ENCODE data around the gene MYO1D.
"Not testable (repeated sequence)": the region's sequence is repeated elsewhere in the genome, so short reads cannot be mapped to it uniquely, and the experiment has no call there.

MYO1D gene

DNA sequence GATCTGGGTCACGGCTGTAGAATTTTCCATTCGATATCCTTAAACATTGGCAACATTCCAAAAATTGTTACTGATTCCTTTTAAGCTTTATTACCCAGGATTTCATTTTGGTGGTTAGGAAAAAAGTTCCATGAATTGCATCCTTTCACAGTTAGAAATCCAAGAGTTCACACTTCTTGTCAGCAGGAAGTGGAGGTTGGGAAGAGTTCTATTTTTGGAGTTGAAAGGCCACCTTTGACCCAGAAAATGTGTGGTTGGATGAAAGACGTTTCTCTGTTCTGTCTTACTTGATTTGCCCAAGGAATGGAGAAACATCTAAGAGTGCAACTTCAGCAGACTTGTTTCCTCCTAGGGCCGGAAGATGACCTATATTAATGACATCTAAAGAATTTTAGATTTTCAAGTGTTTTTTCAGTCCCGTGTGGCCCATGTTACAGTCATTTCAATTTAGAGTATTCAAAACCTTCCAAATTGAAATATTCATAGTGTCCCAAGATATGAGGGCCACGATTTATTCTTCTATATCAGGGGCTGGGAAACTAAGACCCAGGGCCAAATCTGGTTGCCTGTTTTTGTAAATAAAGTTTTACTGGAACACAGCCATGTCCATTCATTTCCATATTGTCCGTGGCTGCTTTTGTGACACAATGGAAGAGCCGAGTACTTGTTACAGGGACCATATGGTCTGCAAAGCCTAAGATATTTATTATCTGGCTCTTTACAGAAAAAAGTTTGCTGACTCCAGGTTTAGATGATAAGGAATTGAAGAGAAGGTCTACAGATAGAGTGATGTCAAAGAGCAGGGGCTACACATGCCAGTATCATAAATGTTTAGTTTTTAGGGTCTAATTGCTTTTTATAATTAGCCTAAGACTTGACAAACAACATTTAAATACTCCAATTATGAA, 339.9 kb downstream of the MYO1D start:
- DNase-seq (ENCODE audit: low read depth, low spot score): no peak

DNA sequence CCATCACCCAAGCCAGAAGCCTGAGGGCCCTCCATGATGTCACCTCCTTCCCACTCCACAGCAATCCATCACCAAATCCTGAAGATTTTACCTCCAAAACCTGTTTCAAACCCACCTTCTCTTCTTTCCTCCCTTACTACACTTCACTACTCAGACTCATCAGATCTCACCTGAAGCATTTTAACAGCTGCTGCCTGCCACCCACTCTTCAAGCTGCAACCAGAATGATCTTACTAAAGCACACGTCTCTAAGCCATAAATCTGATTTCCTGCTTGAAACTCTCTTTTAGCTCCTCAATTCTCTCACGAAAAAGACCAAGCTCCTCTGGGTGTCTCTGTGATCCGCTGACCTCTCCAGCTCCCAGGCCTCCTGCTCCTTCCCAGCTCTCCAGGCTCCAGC, 343.6 kb downstream of the MYO1D start:
- DNase-seq (ENCODE audit: low read depth, low spot score): no peak

DNA sequence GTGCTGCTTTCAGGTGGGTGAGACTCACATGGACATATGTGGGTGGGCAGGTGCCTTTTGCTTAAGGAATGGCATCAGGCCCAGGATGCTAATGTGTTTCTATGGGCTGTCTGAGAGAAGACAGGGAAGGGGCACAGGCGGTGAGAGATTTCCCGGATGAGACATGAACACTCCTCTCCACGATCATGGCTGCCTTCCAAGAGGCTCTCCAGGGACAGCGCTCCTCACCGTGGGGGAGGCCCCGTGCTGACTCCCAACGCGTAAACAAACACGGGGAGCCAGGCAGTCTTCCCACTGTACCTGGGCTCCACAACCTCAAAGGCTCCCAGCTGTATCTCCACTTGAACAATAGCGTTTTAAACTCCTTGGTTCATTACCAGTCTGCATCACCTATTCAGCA, 347.3 kb downstream of the MYO1D start:
- no peak for DNase-seq (ENCODE audit: low read depth, low spot score)

DNA sequence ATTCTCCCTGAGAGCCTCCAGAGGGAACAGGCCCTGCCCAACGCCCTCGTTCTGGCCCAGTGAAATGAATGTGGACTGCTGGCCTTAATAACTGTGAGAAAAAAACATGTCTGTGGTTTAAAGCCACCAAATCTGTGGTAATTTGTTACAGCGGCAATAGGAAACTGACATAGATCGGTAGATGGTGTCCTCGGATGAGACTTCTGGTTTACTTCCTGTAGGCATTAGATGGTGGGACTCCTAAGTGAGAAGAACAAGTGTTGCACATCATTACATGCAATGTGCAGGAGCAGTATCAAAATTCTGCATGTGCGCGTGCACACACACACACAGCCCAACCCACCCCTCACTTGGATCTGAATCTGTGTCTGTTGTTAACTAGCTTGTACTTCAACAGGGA, 348.1 kb downstream of the MYO1D start:
- no peak for DNase-seq (ENCODE audit: low read depth, low spot score)

DNA sequence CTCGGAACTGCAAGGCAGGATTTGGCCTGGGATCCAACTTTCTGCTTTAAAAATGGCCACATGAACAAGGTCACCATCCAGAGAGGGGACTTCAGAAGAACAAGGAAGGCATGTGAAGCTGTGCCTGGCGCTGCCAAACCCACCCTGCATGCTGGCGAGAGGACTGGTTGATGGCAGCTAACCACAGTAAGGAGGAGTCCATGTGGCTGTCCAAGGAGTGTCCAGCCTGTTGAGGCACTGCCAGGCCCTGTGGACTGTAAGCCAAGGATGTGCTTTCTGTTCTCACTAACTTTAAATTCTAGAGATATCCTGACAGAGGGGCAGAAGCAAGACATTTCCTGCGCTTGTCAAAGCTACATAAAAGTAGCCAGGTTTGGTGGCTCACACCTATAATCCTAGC, 349.8 kb downstream of the MYO1D start:
- no peak for DNase-seq (ENCODE audit: low read depth, low spot score)

DNA sequence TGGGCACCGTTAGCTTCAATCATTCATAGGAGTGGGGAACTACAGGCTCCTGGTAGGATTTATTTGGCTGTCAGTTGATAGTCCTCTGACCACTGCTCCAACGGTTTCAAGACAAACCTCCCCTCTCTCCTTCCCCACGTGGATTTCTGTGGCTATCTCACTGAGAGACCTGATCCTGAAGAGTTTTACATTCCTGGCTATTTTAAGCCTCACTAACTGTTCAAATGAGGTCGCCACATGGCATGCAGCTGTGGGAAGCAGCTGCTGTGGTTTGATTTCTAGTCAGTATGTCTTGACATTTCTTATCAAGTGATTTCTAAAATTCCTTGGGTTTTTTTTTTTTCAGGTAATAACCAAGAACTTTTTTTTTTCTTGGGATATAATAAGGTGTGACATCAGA, 351.8 kb downstream of the MYO1D start:
- no peak for DNase-seq (ENCODE audit: low read depth, low spot score)

DNA sequence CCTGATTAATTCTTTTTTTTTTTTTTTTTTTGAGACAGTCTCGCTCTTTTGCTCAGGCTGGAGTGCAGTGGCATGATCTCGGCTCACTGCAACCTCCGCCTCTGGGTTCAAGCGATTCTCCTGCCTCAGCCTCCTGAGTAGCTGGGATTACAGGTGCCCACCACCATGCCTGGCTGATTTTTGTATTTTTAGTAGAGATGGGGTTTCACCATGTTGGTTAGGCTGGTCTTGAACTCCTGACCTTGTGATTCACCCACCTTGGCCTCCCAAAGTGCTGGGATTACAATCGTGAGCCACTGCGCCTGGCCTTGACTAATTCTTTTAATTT, 352.4 kb downstream of the MYO1D start:
- not testable (repeated sequence) for DNase-seq (ENCODE audit: low read depth, low spot score)

DNA sequence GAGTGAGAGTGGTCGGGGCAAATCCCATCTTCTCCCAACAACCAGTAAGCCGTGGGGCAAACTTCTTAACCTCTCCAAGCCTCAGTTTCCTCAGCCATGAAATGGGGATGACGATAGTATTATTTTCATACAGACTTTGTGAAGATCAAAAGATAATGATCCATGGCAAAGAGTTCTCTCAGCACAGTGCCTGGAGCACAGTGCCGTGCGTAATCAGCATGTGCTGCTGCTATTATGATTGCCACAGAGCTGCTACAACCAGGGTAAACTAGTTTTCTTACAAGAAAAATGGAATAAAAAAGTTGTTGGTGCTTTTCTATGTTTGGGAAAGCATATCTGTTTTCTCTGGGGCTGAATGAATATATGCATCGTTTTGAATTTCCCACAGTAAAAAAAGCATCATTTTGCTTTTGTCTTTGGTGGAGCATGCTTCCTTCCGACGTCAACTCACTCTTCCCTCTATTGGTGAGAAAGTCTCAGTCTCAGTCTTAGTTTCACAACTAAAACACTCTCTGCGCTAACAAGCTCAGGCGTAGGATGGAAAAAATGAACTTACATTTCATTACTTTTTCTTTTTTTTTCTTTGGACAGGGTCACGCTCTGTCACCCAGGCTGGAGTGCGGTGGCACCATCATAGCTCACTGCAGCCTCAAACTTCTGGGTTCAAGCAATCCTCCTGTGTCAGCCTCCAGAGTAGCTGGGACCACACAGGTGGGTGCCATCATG, 352.9 kb downstream of the MYO1D start:
- DNase-seq (ENCODE audit: low read depth, low spot score): no peak

DNA sequence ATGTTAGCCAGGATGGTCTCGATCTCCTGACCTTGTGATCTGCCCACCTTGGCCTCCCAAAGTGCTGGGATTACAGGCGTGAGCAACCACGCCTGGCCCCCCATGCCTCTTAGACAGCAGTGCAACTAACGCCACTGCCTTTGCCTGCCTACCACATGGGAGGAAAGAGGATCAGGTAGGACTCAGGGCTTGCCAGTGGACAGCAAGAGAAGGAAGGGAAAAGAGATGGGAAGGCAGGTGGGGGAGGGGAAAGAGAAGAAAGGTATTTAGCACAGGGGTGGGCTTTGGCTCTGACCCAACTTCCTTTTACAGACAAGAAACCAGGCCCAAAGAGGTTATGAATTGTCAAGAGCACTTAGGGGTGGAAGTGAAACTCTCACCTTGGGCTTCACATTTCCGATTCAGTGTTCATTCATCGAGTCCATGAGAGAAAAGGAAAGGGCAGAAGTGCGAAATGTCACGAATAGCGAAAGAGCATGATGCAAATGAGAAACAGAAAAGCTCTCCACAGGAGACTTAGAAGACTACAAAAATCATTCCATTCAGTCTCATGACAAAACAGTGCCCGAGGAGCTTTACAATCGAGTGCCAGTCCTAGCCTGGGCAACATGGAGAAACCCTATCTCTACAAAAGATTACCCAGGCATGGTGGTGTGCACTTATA, 353.8 kb downstream of the MYO1D start:
- no peak for DNase-seq (ENCODE audit: low read depth, low spot score)

DNA sequence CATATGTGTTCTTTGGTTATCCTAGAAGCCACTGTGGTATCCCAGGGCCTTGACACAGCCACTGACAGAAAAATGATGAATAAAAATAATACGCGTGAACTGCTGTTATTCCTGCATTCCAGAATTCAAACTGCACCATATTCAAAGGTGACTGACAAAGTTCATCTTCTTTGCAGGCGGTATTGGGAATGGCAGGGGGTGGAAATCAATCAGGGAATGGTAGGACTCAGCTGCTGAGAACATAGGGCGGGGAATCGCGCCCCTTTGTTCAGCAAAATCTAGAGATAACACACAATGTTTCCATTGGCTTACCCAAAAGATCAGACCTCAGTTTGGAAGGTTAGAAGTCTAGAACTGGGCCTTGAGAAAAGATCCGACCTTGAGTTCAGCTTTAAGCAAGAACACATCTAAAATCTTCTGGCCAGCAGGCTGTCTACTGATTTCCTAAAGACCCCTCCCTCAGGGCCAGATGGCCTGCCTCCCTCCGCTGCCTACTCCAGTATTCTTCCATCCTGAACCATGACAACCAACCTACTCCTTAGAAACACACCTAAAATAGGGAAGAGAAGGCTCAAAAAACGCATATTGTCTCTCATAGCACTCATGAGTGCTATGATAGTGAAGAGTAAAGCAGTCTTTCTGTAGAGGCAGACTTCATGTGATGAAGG, 356.1 kb downstream of the MYO1D start:
- no peak for DNase-seq (ENCODE audit: low read depth, low spot score)

DNA sequence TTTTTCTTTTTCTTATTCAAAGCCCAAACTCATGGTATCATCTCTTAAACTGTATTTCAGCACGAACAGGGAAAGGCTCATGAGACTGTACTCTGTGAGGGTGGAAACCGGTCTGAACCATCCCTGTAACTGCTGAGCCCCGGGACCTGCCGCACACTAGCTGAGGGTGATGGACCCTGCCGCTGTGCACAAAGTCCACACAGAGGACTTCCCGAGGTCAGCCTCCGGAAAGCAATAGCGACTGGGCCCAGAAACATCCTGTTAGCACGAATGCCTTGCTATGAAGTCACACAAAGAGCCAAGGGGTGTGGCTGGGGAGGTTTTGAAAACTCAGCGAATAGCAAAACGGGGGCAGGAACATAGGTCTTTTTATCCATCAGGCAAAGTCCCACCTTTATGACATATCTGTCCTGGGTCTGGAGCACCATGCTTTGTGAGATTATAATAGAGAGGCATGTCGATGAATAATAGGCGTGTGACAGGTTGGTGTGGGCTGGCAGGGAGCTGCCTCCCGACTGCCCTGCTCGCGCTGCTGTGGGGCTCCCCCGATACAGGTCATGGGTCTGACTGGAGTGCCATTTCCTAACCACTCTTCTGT, 356.7 kb downstream of the MYO1D start:
- DNase-seq (ENCODE audit: low read depth, low spot score): no peak

DNA sequence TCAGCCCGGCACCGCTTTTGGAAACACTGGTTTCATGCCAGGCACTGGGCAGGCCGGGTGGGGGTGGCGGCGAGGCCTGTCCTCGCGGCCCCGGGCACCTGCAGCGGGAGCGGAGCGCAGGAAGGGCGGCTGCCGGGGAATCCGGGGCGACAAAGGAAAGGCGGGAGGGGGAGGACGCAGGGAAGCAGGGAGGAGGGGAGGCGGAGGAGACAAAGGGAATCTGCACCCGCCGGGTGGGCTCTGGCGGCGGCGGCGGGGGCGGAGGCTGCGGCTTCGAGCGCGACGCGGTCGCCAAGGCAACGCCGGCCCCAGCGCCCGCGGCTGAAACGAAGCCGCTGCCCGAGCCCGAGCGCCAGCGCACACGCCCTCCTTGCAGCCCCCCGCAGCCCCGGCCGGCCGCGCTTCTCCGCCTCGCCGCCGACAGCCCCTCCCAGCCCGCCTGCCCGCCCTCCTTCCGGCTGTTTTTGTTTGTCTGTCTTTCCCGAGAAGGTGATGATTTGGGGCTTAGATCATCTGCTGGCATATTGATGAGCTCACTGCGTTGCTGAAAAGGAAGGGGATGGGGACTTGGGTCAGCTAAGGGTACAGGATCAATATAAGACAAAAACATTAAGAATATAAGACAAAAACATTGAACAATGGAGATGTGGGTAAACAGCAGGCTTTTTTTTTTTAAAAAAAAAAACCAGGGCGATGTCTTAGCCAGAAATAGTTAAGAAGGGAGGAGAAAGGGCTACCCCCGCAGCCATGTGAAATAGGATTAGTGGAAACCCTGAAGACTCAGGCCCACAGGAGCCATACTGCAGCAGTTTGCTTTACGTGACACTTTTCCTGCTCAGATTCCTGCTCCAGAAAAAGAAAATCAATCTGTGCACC, 357.5 kb downstream of the MYO1D start:
- DNase-seq (ENCODE audit: low read depth, low spot score): no peak

DNA sequence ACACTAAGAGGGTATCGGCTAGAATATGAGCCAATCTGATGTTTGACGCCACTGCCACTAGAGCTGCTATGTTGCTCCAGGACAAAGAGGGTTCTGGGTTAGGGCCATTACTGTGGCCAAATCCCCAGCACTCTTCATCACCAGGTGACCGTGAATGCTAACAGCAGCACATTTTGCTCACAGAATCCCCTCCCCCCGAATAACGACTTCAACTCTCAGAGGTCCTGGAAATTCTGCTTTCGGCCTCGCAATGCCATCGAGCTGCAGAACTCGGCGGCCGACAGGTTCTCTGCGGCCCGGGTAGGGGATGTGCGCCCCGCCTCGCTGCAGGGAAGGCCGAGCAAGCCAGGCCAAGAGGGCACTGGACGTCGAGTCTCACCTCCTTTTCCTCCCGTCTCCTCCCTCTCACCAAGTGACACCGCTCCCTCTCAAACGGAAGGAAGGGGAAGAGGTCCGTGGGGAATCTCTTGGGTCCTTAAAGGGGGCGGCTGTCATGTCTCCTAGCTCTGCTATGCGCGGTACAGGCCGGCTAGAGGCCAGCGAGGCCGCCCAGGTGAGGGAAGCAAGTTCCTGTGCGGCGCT, 358.2 kb downstream of the MYO1D start:
- no peak for DNase-seq (ENCODE audit: low read depth, low spot score)

DNA sequence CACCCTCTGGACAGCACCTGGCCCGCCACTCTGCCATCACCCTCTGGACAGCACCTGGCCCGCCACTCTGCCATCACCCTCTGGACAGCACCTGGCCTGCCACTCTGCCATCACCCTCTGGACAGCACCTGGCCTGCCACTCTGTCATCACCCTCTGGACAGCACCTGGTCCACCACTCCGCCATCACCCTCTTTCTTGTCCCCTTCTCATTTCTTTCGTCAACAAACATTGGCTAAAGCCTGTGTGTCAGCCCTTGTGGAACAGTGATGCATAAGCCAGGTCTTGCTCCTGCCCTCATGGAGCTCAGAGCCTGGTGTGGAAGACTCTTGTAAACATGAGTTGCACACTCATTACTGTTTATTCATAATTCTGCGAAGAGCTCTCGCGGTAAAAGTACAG, 358.9 kb downstream of the MYO1D start:
- DNase-seq (ENCODE audit: low read depth, low spot score): no peak

DNA sequence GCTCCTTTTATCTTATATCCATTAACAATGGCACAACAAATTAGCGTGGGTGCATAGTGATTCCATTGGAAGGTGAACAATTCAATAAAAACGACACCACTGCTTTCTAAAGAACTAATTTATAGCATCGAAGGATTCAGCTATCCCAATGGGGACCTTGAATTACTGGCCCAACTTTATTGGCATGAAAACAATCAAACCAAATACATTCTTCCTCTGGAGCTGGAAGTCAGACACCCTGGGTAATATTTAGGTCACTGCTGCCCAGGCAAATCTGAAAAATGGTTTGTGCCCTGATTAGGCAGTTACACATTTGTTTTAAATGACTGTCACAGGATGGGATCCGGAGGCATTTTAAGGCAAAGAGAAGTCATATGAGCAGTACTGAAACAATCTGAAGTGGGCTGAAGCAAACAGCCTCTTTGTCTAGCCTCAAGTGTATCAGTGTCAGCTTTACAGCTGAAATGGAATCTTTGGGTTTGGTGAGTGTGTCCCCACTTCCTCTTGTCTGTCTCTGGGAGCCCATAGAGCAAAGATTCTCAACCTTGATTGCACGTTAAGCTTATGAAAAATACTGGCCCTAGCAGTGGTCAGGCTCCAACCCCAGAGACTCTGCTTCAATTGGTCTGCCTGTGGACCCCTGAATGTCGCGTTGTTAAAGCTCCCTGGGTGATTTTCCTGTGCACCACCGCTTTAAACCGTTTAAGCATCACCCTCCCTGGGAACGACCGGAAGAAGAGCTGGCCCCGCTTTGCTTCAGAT, 359.8 kb downstream of the MYO1D start:
- DNase-seq (ENCODE audit: low read depth, low spot score): no peak

DNA sequence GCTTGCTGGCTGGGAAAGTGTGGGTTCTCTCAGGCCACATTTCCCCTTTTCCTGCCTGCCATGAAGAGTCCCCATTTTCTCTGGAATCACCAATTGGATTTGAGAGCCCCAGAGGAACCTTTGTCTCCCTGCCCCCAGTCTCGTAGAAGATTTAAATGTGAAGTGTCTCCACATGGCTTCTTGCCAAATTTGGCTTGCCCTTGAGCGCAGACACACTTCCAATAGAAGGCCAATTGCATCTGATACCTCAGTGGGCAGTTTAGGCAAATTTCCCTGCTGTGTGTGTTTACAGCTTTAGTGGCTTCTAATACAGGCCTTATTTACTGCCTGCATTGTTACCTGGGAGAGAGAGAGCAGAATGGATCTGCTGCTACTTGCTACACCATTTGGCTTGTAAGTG, 360.5 kb downstream of the MYO1D start:
- no peak for DNase-seq (ENCODE audit: low read depth, low spot score)

DNA sequence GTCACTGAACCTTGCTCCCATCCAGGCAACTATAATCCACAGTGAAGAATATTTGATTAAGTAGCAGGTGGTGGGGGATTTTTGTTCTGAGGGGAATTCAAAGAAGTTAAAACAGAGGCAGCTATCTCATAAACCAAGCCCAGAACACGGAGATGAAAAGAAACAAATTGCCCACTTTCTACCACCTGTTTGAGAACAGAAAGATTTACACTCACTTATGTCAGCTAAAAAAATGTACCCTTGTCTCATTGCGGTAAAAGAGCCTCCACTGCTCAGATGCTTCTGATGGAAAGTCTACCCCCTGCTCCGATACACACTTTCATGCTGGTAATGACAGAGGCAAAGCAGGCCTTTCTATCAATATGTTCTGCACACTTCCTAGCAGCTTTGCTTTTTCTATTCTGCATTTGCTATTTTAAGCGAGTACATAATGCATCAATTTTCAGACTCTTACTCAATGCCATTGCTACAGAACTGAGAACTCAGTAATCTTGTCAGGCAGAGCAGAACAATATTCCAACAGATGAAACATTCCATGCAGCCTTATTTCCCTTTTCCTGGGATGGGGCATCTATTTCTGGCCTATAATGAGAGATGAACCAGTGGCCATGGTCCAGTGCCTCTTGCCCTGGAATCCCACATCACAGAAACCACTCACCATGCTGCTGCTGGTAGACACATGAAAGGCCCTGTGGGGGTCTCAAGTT, 361.1 kb downstream of the MYO1D start:
- no peak for DNase-seq (ENCODE audit: low read depth, low spot score)

DNA sequence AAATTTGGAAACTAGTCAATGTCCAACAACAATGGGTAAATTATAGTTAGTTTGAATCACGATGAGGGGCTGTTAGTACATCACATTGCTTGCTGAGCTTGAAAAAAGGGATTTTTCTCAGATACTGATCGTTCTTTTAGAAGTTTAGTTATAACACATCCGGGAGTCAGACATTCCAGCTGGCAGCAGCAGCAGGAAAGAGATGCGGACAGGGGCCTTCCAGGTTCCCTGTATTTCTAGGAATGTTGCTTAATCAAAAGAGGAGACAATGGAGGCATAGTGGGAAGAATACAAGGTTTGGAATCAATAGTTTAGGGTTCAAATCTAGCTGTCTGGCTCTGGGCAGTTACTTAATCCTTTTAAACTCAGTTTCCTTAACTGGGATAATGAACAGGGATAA, 362.3 kb downstream of the MYO1D start:
- no peak for DNase-seq (ENCODE audit: low read depth, low spot score)

DNA sequence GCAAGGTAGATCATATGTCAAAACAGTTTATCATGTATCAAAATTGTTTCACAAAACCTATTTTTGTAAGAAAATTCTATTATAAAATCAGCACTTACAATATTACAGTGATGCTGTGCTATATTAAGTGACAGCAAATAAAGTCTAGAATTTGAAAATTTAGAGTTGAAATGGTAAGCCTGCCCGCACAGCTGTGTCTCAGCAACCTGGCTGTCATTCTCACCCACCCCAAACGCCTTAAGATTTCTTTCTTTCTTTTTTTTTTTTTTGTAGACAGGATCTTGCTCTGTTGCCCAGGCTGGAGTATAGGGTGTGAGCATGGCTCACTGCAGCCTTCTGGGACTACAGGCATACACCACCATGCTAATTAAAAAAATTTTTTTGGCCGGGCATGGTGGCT, 363.3 kb downstream of the MYO1D start:
- no peak for DNase-seq (ENCODE audit: low read depth, low spot score)

All from iPS DF 19.7 (cell line).